ENCODE data around the gene CAMK2G. TPM values are rescaled to one million over a fixed set of nuclear protein-coding genes. Genes with fewer than 3 reads are reported as not detected.

CAMK2G gene
- total RNA-seq, 1 experiment from 2014 or later = 58.9 TPM

- peaks cover 41% of the 10 kb centered on the region for H3K36me3 Mint-ChIP-seq (ENCODE audit: insufficient read depth, unreplicated experiment)
- H3K27ac Mint-ChIP-seq (ENCODE audit: unreplicated experiment) = peak overlapping the region; percentile 6
- peak; percentile 22 for TF ChIP-seq CTCF (IDR thresholded peaks at IDR 0.05; ENCODE audit: unreplicated experiment)
- no peaks in the 10 kb centered on the region for H3K9me3 Mint-ChIP-seq (ENCODE audit: low read depth, unreplicated experiment)
- intact Hi-C loops (cut with micrococcal nuclease; ENCODE audit: unreplicated experiment) = no loop called here
- H3K4me3 Mint-ChIP-seq (ENCODE audit: low read depth, unreplicated experiment) = peak overlapping the region; percentile 78
- no peaks in the 10 kb centered on the region for H3K27me3 Mint-ChIP-seq (ENCODE audit: unreplicated experiment)
- peaks cover 29% of the 10 kb centered on the region for H3K4me1 Mint-ChIP-seq (ENCODE audit: low read depth, unreplicated experiment)
- CTCF ChIA-PET = no interaction called here
- no TSS peak for BruUV-seq (replicated peaks)
- DNase-seq = no peak
These were observed 87.9 kb downstream of the CAMK2G start for GRCh38 chr10:73786512-73786885.

- intact Hi-C loops (cut with micrococcal nuclease; ENCODE audit: unreplicated experiment) = no loop called here
- TSS peak; percentile 5 for BruUV-seq (replicated peaks)
These were observed 88.4 kb downstream of the CAMK2G start for GRCh38 chr10:73785721-73786511.

GRCh38 chr10:73785211-73785720, 89.1 kb downstream of the CAMK2G start, which contains the start of gene ZSWIM8:
TSS of gene ZSWIM8 (plus strand) at chr10:73785606. CDS start at chr10:73785879, 273 bp downstream.
- BruUV-seq (replicated peaks) = no TSS peak
- CTCF ChIA-PET = no interaction called here
- no peaks in the 10 kb centered on the region for H3K27me3 Mint-ChIP-seq (ENCODE audit: unreplicated experiment)
- H3K4me1 Mint-ChIP-seq (ENCODE audit: low read depth, unreplicated experiment) = peaks cover 37% of the 10 kb centered on the region
- H3K27ac Mint-ChIP-seq (ENCODE audit: unreplicated experiment) = peak within 1 kb of the TSS; percentile 94
- peak; percentile 85 for DNase-seq
- H3K9me3 Mint-ChIP-seq (ENCODE audit: low read depth, unreplicated experiment) = no peaks in the 10 kb centered on the region
- H3K36me3 Mint-ChIP-seq (ENCODE audit: insufficient read depth, unreplicated experiment) = peaks cover 48% of the 10 kb centered on the region
- peak within 1 kb of the TSS; percentile 78 for H3K4me3 Mint-ChIP-seq (ENCODE audit: low read depth, unreplicated experiment)
- intact Hi-C loops (cut with micrococcal nuclease; ENCODE audit: unreplicated experiment) = no loop called here
- TF ChIP-seq CTCF (IDR thresholded peaks at IDR 0.05; ENCODE audit: unreplicated experiment) = no peak

More at GRCh38 chr10:73785721-73786511, 88.4 kb downstream of the CAMK2G start:
- Mint-ChIP-seq H3K27me3 (ENCODE audit: unreplicated experiment) (no peaks in the 10 kb centered on the region), H3K9me3 (ENCODE audit: low read depth, unreplicated experiment) (no peaks in the 10 kb centered on the region), H3K27ac (ENCODE audit: unreplicated experiment) (peak overlapping the region; percentile 6), H3K4me3 (ENCODE audit: low read depth, unreplicated experiment) (peak overlapping the region; percentile 78), H3K4me1 (ENCODE audit: low read depth, unreplicated experiment) (peaks cover 31% of the 10 kb centered on the region), H3K36me3 (ENCODE audit: insufficient read depth, unreplicated experiment) (peaks cover 45% of the 10 kb centered on the region)
- CTCF ChIA-PET = no interaction called here
- TF ChIP-seq CTCF (IDR thresholded peaks at IDR 0.05; ENCODE audit: unreplicated experiment) = no peak
- peak; percentile 58 for DNase-seq

GRCh38 chr10:73782749-73783085, 91.6 kb downstream of the CAMK2G start:
- DNase-seq = no peak
- Mint-ChIP-seq H3K9me3 (ENCODE audit: low read depth, unreplicated experiment) (no peaks in the 10 kb centered on the region), H3K27ac (ENCODE audit: unreplicated experiment) (peak overlapping the region; percentile 92), H3K36me3 (ENCODE audit: insufficient read depth, unreplicated experiment) (peaks cover 56% of the 10 kb centered on the region), H3K4me1 (ENCODE audit: low read depth, unreplicated experiment) (peaks cover 36% of the 10 kb centered on the region), H3K27me3 (ENCODE audit: unreplicated experiment) (no peaks in the 10 kb centered on the region), H3K4me3 (ENCODE audit: low read depth, unreplicated experiment) (peak overlapping the region; percentile 93)
- TSS peak; percentile 59 for BruUV-seq (replicated peaks)
- TF ChIP-seq CTCF (IDR thresholded peaks at IDR 0.05; ENCODE audit: unreplicated experiment) = no peak
- intact Hi-C loops (cut with micrococcal nuclease; ENCODE audit: unreplicated experiment) = no loop called here
- CTCF ChIA-PET = interaction anchor here (0.9 to 1.0 kb wide), 2 partner anchors 10 to 104 kb away, joined by 3 to 4 read pairs; a partner anchor contains a TSS
